ENCODE measurements around the gene SLC25A39.

Gene SLC25A39

DNA sequence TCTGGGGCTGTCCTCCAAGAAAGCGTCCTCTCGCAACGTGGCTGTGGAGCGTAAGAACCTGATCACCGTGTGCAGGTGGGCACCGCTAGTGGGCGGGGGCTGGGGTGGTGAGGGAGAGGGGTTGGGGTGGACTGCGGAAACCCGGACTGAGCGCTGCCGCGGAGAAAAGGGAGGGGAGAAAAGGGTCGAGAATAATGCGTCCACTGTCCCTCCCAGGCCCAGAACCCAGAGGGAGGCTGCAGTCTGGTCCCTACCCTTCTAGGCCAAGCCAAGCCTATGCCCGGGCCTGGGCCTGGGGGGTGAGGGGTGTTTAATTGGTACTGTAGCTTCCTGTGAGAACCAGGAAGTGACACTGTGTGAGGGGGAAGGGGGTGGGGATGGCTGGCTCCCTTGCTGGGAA lies 15.8 kb downstream of the SLC25A39 start:
- no peak overlapping the region for H3K4me3 ChIP-seq (replicated peaks in 1 of 2; ENCODE audit: low read depth in 2 of 2, low read length in 2 of 2)
- TF ChIP-seq, protein P1, sequence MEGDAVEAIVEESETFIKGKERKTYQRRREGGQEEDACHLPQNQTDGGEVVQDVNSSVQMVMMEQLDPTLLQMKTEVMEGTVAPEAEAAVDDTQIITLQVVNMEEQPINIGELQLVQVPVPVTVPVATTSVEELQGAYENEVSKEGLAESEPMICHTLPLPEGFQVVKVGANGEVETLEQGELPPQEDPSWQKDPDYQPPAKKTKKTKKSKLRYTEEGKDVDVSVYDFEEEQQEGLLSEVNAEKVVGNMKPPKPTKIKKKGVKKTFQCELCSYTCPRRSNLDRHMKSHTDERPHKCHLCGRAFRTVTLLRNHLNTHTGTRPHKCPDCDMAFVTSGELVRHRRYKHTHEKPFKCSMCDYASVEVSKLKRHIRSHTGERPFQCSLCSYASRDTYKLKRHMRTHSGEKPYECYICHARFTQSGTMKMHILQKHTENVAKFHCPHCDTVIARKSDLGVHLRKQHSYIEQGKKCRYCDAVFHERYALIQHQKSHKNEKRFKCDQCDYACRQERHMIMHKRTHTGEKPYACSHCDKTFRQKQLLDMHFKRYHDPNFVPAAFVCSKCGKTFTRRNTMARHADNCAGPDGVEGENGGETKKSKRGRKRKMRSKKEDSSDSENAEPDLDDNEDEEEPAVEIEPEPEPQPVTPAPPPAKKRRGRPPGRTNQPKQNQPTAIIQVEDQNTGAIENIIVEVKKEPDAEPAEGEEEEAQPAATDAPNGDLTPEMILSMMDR (IDR thresholded peaks at IDR 0.05; ENCODE audit: low read depth, low read length), result no peak
- DNase-seq (ENCODE audit: low read depth in 2 of 2), result no peak

DNA sequence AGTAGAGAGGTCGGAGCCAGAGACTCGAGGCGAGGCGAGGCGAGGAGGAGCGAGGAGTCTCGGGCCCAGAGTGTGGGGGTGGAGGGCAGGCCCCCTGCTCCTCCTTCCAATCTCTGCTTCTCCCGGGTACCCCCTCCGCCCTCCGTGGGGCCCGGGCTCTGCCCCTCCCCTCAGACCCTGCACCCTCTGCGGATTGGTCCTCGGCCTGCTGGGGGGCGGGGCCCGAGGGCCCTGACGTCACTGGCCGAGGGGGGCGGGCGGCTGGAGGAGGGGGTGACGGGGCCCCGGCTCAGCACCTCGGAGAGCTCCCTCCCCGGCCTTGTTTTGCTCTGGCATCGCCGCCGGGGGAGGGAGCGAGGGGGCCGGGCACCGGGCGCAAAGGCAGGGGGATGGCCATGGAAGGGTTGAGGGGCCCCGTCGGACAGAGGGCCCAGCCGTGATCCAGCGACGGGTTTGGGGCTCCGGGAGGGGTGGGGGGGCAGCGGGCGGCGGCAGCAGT lies 16.3 kb downstream of the SLC25A39 start, which contains the start of gene RUNDC3A:
Gene RUNDC3A (plus strand): TSS at position 282 of the 499 bp plus-strand sequence. CDS start 232 bp downstream, outside the sequence.
- peak within 1 kb of the TSS; percentile 41 to 44 for H3K4me3 ChIP-seq (replicated peaks in 1 of 2; ENCODE audit: low read depth in 2 of 2, low read length in 2 of 2)
- TF ChIP-seq, protein P1 (IDR thresholded peaks at IDR 0.05; ENCODE audit: low read depth, low read length), result no peak
- DNase-seq (ENCODE audit: low read depth in 2 of 2), result peak; percentile 64 to 86

DNA sequence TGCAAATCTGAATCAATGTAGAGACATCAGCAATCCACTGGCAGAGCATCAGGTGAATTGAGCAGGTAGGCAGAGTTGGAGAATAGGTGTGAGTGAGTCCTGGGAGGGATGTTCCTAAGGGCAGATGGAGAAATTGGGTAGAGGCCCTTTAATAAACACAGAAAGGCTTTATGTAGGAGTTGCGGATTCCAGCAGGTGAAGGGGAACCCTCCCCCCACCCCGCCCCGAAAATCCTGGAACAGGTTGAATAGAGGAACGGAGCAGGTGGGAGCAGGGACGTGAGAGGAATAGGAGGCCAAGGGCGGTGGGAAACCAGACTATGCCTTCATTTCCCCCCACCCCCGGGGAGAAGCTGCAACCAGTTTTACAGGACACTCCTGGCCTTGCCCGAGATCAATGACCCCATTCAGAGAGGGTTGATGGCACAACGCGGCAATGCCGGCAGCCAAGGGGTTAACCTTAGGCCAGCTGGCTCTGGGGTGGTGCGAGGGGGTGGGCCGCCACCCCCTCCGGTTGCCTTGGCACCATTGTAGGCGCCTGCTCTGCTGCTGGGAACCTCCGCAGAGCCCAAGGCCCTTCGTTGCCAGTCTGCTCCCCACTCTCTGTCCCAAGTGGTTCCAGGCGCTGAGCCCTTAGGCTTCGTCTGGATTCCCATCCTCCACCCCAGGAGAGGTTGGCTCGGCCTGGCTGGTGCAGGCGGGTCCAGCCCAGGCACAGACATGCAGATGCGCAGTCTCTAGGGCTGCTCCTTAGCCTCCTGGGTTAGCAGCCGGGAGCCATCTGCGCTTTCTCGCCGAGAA lies 17.0 kb downstream of the SLC25A39 start:
- peak; percentile 13 to 40 for DNase-seq (ENCODE audit: low read depth in 2 of 2)
- no peak overlapping the region for H3K4me3 ChIP-seq (replicated peaks in 1 of 2; ENCODE audit: low read depth in 2 of 2, low read length in 2 of 2)
- TF ChIP-seq, protein P1 (IDR thresholded peaks at IDR 0.05; ENCODE audit: low read depth, low read length), result no peak

DNA sequence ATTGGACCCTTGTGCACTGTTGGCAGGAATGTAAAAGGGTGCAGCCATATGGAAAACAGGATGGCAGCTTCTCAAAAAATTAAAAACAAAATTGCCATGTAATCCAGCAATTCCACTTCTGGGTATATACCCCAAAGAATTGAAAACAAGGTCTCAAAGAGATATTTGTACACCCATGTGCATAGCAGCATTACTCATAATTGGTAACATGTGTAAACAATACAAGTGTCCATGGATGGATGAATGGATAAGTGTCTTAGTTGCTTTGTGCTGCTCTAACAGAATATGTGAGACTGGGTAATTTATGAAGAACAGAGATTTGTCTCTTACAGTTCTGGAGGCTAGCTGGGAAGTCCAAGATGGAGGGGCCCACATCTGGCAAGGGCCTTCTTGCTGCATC lies 20.0 kb downstream of the SLC25A39 start:
- TF ChIP-seq, protein P1 (IDR thresholded peaks at IDR 0.05; ENCODE audit: low read depth, low read length), result no peak
- no peak for DNase-seq (ENCODE audit: low read depth in 2 of 2)
- H3K4me3 ChIP-seq (replicated peaks in 1 of 2; ENCODE audit: low read depth in 2 of 2, low read length in 2 of 2), result no peak overlapping the region

DNA sequence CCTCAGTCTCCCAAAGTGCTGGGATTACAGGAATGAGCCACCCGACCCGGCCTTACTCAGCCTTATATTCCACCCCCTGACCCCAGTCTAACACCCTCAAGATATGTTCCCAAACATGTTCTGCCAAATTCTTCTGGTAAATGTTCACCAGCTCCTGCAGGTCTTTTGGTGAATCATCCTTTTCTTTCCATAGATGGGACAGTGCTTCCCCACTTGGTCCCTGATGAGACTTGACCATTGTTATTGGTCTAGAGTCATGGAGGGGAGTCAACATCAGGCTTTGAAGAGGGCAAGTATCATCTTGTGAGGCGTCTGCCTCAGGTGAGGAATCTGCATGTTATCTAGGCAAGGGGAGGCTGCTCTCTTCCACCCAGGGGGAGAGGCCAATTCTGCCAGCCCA lies 26.6 kb downstream of the SLC25A39 start:
- TF ChIP-seq, protein P1 (IDR thresholded peaks at IDR 0.05; ENCODE audit: low read depth, low read length), result no peak
- DNase-seq (ENCODE audit: low read depth in 2 of 2), result no peak
- no peak overlapping the region for H3K4me3 ChIP-seq (replicated peaks in 1 of 2; ENCODE audit: low read depth in 2 of 2, low read length in 2 of 2)

DNA sequence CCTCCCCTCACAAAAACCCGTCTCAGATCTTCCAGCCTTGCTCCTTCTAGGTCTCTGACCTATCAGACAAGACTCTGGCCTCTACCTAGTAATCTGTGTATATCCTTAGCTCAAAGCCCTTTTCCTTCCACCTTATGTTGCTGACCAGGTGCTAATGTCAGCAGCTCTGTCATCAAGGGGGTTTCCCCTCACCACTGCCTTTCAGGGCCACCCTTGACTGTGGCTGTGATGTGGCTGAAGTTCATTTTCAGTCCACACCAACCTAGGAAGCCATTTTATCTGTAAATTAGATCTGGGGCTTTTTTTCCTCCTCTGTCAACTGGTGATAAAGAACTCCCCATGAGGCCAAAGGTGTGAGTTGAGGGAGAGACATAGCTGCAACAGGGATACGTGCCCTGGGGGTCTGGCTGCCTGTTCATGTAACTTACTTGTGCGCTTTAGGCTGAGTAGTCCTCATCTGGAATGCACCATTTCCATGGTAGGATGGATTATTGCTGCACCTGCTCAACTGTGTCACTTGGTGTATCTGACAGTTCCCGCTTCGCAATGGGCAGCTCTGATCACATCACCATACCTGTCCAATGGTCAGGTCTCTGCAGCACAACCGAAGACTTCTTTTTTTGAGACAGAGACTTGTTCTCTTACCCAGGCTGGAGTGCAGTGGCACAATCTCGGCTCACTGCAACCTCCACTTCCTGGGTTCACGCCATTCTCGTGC lies 31.0 kb downstream of the SLC25A39 start:
- H3K4me3 ChIP-seq (replicated peaks in 1 of 2; ENCODE audit: low read depth in 2 of 2, low read length in 2 of 2), result no peak overlapping the region
- no peak for DNase-seq (ENCODE audit: low read depth in 2 of 2)
- TF ChIP-seq, protein P1 (IDR thresholded peaks at IDR 0.05; ENCODE audit: low read depth, low read length), result no peak

Measured in cardiac fibroblast (primary cell).